ENCODE data around the gene ASAP2.

ASAP2 gene

DNA sequence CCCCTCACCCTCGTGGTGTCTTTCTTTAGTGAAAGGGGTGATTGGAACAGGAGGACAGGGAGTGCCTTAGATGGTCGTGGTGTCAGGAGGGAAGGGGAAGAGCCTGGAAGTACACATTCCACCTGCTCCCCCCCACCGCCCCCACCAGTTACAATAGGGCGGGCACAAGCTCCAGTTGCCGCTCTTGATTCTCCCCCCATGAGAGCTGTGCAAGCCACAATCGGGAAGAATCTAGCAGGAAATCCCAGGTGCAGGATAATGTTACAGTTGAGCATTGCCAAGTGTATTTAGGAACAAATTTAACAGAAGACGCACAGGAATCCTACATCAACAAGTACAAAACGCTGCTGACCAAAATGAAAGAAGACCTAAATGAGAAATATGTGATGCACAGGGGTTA is 73.6 kb downstream of the ASAP2 start:
- DNase-seq = no peak

DNA sequence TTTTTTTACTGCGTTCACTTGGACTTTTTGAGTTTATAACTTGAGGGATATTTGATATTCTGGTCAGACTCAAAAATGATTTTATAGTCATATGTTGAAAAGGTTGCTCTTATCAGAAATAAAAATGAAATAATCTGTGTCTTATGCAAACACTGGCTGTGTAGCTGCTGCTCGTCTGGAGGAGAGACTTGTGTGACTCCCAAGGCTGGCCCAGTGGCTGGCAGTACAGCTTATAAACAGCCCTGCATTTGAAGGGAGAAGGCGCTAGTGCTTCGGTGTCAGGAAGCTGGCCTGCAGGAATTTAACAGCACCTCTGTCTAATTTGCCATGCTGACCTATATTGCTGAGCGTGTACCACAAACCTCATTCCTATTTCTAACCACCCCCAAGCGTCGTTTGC is 74.5 kb downstream of the ASAP2 start:
- DNase-seq = no peak

DNA sequence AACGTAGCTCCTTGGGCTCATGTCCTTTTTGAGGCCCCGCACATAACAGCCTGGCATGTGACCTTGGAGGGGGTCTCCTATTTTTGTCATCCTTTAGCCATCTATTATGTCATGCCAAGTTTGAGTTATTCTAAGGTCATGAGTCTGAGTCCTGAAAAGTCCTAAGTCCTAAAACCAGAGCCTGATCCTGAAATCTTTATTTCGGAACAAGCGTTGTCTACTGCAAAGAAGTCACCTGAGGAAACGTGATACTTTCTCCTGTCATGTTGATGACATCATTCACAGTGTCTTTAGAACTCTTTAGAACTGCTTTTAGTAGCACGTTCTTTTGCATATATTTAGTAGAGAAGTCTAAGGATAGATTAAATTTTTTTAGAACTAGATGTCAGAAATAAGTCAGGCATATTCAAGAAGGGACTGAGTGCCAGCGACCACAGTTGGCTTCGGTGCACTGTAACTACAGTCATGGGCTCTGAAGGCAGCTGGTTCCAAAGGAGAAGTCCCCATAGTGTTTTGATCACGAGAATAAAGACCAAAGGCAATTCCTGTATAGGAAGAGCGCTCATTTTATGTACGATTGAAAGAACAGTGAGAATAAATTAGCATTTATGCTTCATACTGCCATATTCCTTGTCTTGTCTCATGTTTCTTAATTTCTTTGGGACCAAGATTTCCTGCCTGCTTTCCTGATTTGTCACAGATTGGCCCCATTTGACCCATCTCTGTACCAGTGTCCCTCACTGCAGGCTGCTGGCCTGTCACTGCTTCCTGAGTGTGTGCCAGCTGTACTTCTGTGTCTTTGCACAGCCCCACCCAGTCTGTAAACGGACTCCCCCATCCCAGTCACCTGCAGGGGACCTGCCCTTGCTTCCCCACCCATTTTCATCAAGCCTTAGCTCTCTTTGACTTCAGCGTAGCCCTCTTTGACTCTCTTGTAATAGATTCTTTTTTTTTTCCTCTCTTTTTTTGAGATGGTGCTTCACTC is 75.8 kb downstream of the ASAP2 start:
- DNase-seq = no peak

DNA sequence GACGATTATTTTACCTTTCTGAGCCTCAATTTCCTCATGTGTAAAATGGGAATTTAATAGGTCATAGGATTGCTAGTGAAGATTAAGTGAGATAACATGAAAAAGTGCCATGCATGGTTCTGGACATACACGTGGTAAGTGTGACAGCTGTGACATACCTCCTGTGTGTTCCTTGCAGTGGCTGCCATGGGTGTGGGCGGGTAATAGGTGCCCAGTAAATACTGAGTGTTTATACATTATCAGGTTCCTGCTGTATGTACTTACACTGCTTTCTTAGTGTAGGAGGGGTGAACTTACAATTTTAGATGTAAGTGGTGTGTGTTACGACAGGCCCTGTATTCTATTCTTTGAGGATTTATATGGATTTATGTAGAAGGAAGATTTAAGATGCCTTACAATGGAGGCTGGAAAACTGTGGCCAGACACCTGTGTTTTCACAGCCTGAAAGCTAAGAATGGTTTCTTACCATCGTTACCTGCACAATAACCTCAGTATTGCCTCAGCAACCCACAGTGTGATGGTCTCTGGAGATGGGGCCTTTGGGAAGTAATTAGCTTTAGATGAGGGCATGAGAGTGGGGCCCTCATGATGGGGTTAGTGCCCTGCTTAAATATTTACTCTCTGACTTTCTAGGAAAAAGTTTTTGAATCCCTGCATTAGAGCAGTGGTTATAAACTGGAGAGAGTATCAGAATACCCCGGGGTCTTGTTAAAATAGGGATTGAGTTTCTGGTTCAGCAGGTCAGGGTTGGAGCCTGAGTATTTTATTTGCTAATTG is 78.1 kb downstream of the ASAP2 start:
- DNase-seq = no peak

GRCh38 chr2:9285385-9285920 is 78.8 kb downstream of the ASAP2 start:
- no peak for DNase-seq

GRCh38 chr2:9285921-9286320 is 79.3 kb downstream of the ASAP2 start:
- no peak for DNase-seq

DNA sequence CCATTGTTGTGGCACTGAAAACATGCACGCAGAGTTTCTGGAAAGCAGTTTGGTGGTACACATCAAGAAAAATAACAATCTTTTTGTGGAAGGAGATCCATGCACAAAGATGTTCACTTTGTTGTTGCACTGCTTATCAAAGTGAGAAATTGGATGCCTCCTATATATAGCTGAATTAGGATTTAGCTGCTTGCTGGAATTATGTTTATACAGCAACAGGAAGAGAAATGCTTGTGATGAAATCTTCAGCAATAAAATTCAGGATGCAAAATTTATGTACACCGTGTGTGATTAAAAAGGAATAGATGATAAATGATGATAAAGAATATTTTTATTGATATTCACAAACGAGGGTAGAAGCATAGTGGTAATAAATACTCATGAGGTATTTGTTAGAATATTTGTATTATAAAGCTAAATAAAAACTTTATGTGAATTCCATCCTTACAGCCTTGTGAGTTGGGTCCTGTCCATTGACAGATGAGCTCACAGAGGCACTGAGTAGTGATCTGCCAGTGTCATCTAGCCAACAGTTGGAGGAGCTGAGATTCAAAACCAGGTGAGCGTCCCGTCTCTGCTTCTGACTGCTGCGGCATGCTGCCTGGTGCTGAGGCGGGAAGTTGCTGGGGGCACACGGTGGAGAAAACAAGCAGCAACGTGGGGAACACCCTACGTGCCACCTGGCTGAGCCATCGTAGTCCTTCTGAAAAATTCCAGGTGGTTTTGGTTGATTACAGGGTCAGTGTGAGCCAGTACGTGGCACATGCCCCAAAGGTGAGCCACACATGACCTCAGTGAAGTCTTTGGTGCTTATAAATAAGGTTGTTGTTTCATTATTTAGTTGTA is 80.2 kb downstream of the ASAP2 start:
- no peak for DNase-seq

DNA sequence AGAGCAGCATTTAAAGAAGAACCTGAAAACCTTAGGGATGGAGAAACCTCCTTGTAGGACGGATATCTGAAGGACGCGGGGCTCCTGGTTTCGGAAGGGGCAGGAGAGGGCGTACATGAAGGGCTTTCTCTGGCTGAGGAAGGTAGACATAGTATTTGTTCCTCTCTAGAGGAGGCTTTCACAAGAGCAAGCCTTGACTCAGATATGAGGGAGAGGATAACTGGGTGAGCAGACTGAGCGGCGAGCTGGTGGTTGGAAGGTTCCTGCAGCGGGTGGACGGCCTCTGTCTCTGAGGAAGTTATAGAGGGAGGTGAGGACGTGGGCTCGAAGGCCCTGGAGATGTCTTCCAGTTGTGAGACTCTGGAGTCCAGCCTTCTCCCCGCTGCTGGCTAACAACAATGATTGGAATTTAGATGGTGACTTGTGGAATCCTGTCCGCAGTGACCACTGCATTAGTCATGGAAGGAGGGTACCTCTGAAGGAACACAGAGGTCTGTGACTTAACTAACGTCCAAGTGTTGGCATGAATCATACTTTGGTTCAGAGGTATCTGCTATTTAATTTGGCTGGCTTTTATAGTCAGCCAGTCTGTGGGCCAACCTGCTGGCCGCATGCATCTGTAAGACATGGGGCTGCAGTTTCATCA is 80.9 kb downstream of the ASAP2 start:
- DNase-seq = no peak

DNA sequence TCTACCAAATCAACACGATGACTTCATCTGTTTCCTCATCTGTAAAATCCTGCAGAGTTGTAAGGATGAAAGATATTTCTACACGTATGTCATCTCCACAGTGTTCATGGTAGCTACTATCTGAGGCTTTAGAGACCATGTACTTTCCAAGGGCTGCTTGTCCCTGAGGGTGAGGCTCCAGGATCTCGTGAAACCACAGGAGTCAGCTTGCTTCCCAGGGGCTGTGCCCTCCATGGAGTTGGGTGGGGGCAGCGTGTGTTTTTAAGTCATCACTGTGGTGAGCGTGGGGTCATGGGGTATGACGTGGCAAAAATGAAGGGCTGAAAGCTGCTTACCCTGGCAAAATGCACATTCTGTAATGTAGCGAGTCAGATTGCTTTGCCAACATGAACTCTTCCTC is 81.6 kb downstream of the ASAP2 start:
- DNase-seq = no peak

- DNase-seq = no peak
Observed at GRCh38 chr2:9288681-9289338, 82.2 kb downstream of the ASAP2 start.

- DNase-seq = no peak
Observed at GRCh38 chr2:9291331-9291730, 84.7 kb downstream of the ASAP2 start.

GRCh38 chr2:9291866-9292265 is 85.3 kb downstream of the ASAP2 start:
- DNase-seq = no peak

DNA sequence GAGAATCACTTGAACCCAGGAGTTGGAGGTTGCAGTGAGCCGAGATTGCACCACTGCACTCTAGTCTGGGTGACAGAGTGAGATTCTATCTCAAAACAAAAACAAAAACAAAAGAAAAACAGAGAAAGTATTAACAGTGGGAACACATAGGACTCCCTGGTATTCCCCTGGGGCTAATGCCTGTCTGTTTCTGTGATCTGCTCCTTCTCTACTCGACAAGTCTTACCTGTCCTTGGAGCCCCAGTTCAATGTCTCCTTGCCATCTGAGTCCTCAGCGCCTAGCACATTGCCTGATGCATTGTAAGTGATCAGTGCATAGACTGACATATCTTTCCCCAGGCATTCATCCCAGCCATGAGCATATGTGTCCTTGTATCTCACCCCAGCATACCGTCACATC is 85.8 kb downstream of the ASAP2 start:
- DNase-seq = no peak

- DNase-seq = no peak
Observed at GRCh38 chr2:9294764-9295163, 88.2 kb downstream of the ASAP2 start.

DNA sequence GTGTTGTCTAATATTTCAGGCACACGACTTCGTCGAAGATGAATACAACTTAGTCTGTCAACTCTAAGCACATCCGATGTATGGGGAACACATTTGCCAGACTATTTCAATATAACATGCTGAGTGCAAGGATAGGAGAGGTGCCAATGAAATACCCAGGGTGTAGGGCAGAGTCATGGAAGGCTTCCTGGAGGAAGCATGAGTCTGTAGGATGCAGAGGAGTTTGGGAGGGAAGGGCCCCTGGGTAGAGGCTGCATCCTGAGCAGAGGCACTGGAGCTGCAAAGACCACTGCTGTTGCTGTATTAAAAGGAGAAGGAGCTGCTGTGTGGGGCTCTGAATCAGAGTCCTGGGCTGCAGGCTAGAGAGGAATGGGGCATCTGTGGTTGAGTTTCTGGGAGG is 89.9 kb downstream of the ASAP2 start:
- DNase-seq = no peak

GRCh38 chr2:9297156-9297555 is 90.5 kb downstream of the ASAP2 start:
- DNase-seq = no peak

DNA sequence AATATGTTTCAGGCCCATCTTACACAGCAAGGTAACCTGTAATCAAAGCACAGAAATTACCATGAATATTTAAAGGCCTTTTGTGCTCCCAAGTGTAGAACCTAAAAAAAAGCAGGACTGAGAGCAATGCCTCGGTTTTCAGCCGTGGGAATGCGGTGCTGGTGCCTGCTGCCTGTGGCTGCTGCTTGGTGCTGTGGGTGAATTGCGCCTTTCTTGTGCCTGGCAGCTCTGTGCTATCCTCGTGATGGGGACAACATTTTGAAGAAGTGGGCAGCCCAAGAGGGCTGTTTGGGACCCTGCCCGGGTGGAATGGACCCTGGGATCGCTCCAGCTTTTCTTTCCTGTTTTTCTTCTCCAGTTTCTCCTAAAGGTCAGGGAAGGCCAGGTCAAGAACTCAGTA is 91.2 kb downstream of the ASAP2 start:
- DNase-seq = no peak

GRCh38 chr2:9298583-9298982 is 92.0 kb downstream of the ASAP2 start:
- no peak for DNase-seq

- DNase-seq = no peak
Observed at GRCh38 chr2:9299161-9300100, 92.8 kb downstream of the ASAP2 start.

DNA sequence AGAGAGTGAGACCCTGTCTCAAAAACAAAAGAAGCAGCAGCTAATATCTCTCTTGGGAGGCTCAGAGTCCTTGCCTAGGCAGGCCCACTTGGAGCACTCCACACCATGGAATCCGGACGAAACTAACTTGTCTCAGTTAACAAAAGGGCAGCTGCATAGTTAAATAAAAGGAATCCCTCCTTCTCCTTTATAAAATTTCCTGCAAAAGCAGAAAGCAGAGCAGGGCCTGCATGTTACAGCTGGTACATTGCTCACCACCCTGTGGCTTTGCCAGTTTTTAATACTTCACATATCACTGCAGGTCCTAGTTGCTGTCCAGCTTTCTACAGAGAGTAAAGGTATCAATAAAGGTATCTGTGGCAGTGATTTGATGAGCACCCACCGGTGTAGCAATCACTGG is 93.6 kb downstream of the ASAP2 start:
- DNase-seq = no peak

All from activated CD4-positive, CD25-positive, alpha-beta regulatory T cell treated with anti-CD3 and anti-CD28 coated beads, Interleukin-2, amount 50 U/mL, for 72 hours (primary cell).